NT2/D1 (cell line): ENCODE data around the gene MAP7D3.

Experiments used
- DNase-seq: peaks from one replicate; pipeline ENCODE4 v3.0.0-alpha.2; 2011; ENCODE audit warnings: low read depth, low spot score
- H3K27me3 ChIP-seq: 2 replicates; pipeline ENCODE4 v1.6.0; 2011; ENCODE audit warnings: mild to moderate bottlenecking; ENCODE audit not compliant: insufficient read length, insufficient read depth
- H3K36me3 ChIP-seq: 2 replicates; pipeline ENCODE4 v1.6.1; 2011; ENCODE audit warnings: mild to moderate bottlenecking, low read length, mixed read lengths; ENCODE audit not compliant: insufficient read depth, insufficient read length
- H3K4me1 ChIP-seq: 2 replicates; pipeline ENCODE4 v1.5.1; 2011; ENCODE audit not compliant: insufficient read depth, insufficient read length
- H3K4me3 ChIP-seq: 2 replicates; pipeline ENCODE4 v1.5.1; 2011; ENCODE audit warnings: low read depth; ENCODE audit not compliant: insufficient read length
- H3K9ac ChIP-seq: 2 replicates; pipeline ENCODE4 v1.6.0; 2011; ENCODE audit warnings: low read depth; ENCODE audit not compliant: insufficient read length
- H3K9me3 ChIP-seq: 2 replicates; pipeline ENCODE4 v1.5.1; 2011; ENCODE audit warnings: mild to moderate bottlenecking, low read length; ENCODE audit not compliant: insufficient read depth
- SUZ12 ChIP-seq: IDR thresholded peaks from 2 replicates; pipeline ENCODE4 v1.6.1; 2011; ENCODE audit not compliant: insufficient read length, insufficient read depth; ENCODE audit errors: extremely low read depth
- YY1 ChIP-seq: IDR thresholded peaks from 2 replicates; pipeline ENCODE4 v1.6.1; 2011; ENCODE audit not compliant: insufficient read length, insufficient read depth
- ZNF274 ChIP-seq: IDR thresholded peaks from 2 replicates; pipeline ENCODE4 v1.6.1; 2011; ENCODE audit warnings: mild to moderate bottlenecking, low read depth, low read length

The MAP7D3 gene

GRCh38 chrX:136220951-136221350 is 30.2 kb downstream of the MAP7D3 start:
- H3K4me1 ChIP-seq: no peaks in the 10 kb centered on the region
- no peak for DNase-seq
- no peak overlapping the region for H3K9ac ChIP-seq
- no peaks in the 10 kb centered on the region for H3K9me3 ChIP-seq
- no peak overlapping the region for H3K4me3 ChIP-seq
- peaks cover 37% of the 10 kb centered on the region for H3K36me3 ChIP-seq
- no peak for TF ChIP-seq YY1
- no peak for TF ChIP-seq ZNF274
- H3K27me3 ChIP-seq: no peaks in the 10 kb centered on the region

GRCh38 chrX:136220540-136220939 is 30.7 kb downstream of the MAP7D3 start:
- H3K4me3 ChIP-seq: no peak overlapping the region
- H3K4me1 ChIP-seq: no peaks in the 10 kb centered on the region
- peaks cover 36% of the 10 kb centered on the region for H3K36me3 ChIP-seq
- DNase-seq: no peak
- TF ChIP-seq YY1 (no peak), SUZ12 (no peak), ZNF274 (no peak)
- H3K27me3 ChIP-seq: no peaks in the 10 kb centered on the region
- H3K9ac ChIP-seq: no peak overlapping the region
- no peaks in the 10 kb centered on the region for H3K9me3 ChIP-seq

DNA sequence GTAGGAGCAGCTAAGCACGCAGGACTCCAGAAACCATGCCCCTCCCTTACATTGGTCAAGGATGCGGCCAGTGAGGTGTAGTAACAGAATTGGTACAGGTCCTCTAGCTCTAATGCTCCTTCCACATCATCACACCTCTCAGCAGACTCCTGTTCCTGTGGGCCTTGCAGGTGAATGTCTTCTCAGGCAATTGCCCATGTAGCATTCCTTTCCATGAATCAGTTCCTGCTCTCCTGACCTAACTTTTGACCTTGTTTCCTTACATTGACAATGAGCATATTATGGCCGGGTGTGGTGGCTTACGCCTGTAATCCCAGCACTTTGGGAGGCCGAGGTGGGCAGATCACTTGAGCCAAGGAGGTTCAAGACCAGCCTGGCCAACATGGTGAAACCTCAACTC is 31.3 kb downstream of the MAP7D3 start:
- no peaks in the 10 kb centered on the region for H3K27me3 ChIP-seq
- H3K36me3 ChIP-seq: peaks cover 32% of the 10 kb centered on the region
- no peak overlapping the region for H3K4me3 ChIP-seq
- no peak for TF ChIP-seq ZNF274
- TF ChIP-seq YY1: no peak
- no peak for TF ChIP-seq SUZ12
- no peak for DNase-seq
- no peaks in the 10 kb centered on the region for H3K4me1 ChIP-seq
- no peaks in the 10 kb centered on the region for H3K9me3 ChIP-seq
- no peak overlapping the region for H3K9ac ChIP-seq

GRCh38 chrX:136215559-136215958 is 35.6 kb downstream of the MAP7D3 start:
- Histone ChIP-seq H3K4me1 (no peaks in the 10 kb centered on the region), H3K27me3 (no peaks in the 10 kb centered on the region), H3K9ac (no peak overlapping the region), H3K9me3 (no peaks in the 10 kb centered on the region), H3K36me3 (peaks cover 15% of the 10 kb centered on the region), H3K4me3 (no peak overlapping the region)
- TF ChIP-seq ZNF274 (no peak), SUZ12 (no peak), YY1 (no peak)
- DNase-seq: no peak

DNA sequence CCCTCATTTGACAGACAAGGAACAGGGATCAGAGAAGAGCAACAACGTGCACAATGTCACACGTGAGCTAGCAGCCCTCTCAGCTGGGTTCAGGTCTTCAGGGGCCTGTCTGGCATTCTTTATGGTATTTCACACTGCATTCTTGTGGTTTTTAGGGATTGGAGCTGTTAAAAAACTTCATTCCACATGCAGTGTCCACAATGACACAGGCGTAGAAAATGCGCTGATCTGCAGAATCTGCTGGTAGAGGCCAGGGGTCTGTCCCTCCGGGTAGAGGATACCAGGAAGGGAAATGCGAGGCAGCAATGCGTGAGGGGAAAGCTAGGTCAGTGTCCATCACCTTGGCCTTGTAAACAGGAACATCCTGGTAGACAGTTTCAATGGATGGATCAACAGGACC is 36.6 kb downstream of the MAP7D3 start:
- TF ChIP-seq YY1: no peak
- no peak for TF ChIP-seq ZNF274
- TF ChIP-seq SUZ12: no peak
- no peaks in the 10 kb centered on the region for H3K4me1 ChIP-seq
- no peaks in the 10 kb centered on the region for H3K27me3 ChIP-seq
- no peak overlapping the region for H3K4me3 ChIP-seq
- no peak overlapping the region for H3K9ac ChIP-seq
- DNase-seq: no peak
- peaks cover 6% of the 10 kb centered on the region for H3K36me3 ChIP-seq
- no peaks in the 10 kb centered on the region for H3K9me3 ChIP-seq

DNA sequence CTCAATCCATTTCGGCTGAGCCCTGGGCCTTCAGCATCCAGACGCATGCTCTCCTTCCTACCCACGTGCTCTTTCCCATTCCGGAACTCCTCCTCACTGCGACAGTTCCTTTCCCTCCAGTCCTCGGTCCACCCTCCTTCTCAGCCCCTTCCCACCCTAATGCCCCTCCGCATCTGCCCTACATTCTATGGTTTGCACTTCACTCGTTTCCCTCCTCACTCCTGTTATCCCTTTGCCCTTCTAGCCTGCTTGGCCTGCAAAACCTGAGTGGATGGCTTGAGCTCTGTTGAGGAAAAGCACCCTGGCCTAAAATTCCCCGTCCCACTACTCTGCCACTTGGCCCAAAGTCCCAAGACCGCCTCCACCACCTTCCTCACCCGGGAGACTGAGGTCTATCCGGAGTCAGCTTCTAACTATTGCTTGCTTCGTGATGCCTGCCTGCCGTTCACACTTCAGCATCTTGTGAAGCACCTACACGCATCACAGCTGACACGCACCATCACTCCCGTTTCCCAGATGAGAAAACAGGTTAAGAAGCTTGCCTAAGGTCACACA is 38.6 kb downstream of the MAP7D3 start:
- Histone ChIP-seq H3K4me1 (no peaks in the 10 kb centered on the region), H3K4me3 (no peak overlapping the region), H3K36me3 (peaks cover 6% of the 10 kb centered on the region), H3K9ac (no peak overlapping the region), H3K9me3 (no peaks in the 10 kb centered on the region), H3K27me3 (no peaks in the 10 kb centered on the region)
- DNase-seq: no peak
- TF ChIP-seq ZNF274 (no peak), YY1 (no peak), SUZ12 (no peak)

DNA sequence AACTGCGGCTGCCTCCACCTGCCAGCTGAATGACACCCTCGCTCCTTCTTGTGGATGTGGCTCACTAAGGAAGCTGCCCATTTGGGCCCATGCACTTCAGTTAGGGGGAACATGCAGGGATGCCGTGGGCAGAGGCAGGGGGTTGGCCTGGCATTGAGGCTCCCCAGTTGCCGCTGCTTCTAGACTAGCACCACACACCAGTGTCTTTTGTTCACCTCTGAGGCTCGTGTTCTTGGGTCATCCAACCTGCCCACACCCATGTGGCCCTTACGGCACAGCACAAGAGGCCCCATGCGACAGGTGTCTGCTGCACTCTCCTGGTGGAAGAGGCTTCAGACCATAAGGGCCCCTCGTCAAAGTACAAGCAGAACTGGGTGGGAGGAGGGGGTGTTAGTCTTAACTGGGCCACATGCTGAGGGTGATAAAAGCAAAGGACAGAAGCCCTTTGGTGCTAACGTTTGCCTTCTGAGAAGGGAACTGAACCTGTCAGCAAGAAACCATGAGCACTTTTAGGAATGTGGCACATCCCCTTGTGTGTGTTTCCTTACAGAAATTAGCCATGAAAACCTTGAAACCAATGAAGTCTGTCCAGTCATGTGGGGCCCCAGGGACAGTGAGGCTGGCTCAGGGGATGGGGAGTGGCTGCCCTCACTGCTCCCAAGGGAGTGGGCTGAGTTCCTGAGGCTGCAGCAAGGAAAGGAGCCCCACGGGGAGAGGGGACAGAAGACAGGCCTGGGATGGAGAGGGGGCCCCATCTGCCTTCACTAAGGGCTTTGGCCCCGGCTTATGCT is 39.2 kb downstream of the MAP7D3 start:
- Histone ChIP-seq H3K9me3 (no peaks in the 10 kb centered on the region), H3K4me3 (no peak overlapping the region)
- TF ChIP-seq SUZ12 (no peak), YY1 (no peak), ZNF274 (no peak)

More for the DNA sequence above, 39.2 kb downstream of the MAP7D3 start:
- Histone ChIP-seq H3K27me3 (no peaks in the 10 kb centered on the region), H3K9ac (no peak overlapping the region), H3K36me3 (peaks cover 4% of the 10 kb centered on the region), H3K4me1 (no peaks in the 10 kb centered on the region)
- DNase-seq: no peak
